Right lobe of liver (tissue), 6 donors: ENCODE measurements around the gene DPYD. TPM values are rescaled to one million over a fixed set of nuclear protein-coding genes. Genes with fewer than 3 reads are reported as not detected.

Source experiments
- ATAC-seq, 4 donors: fragments of 200-7000 bp; cut with Tn5 transposase; one replicate each; pipeline ENCODE4 v1.9.1; 2020; ENCODE audit warnings: mild to moderate bottlenecking in 4 of 4, moderate library complexity in 4 of 4
- DNase-seq, 3 donors: peaks; one replicate each; pipeline ENCODE4 v3.0.0-alpha.2; 2020
- H3K27ac ChIP-seq, 3 donors: fragments of 200-600 bp; one replicate each; pipeline ENCODE4 v1.8.0; 2022
- H3K27me3 ChIP-seq, 2 donors: fragments of 200-600 bp; one replicate each; pipeline ENCODE4 v1.8.0; 2022
- H3K36me3 ChIP-seq, 4 donors: fragments of 200-600 bp; sonication (generic) in 1 of 4; one replicate each; pipeline versions ENCODE4 v1.5.1 to v1.8.0; 2017 to 2022; ENCODE audit warnings: control low read depth in 1 of 4
- H3K4me1 ChIP-seq, 4 donors: fragments of 200-600 bp; sonication (generic) in 1 of 4; one replicate each; pipeline versions ENCODE4 v1.5.1 to v1.8.0; 2017 to 2022; ENCODE audit warnings: control low read depth in 1 of 4
- H3K4me3 ChIP-seq, 3 donors: fragments of 200-600 bp; one replicate each; pipeline ENCODE4 v1.8.0; 2022
- H3K9me3 ChIP-seq, 4 donors: fragments of 200-600 bp; sonication (generic) in 1 of 4; one replicate each; pipeline versions ENCODE4 v1.5.1 to v1.8.0; 2017 to 2022; ENCODE audit warnings: control low read depth in 1 of 4
- CTCF ChIP-seq, 4 donors: fragments of 200-600 bp in 3 of 4; fragments of 450-650 bp in 1 of 4; IDR thresholded peaks; one replicate each; pipeline versions ENCODE4 v1.5.1 to v1.8.0; 2016 to 2022; ENCODE audit warnings: antibody characterized with exemption in 4 of 4, mild to moderate bottlenecking in 2 of 4
- POLR2A ChIP-seq: fragments of 450-650 bp; IDR thresholded peaks from one replicate; pipeline ENCODE4 v1.6.1; 2017; ENCODE audit warnings: antibody characterized with exemption, mild to moderate bottlenecking
- WGBS: methylation state at CpG from one replicate; pipeline ENCODE4 v1.1.6; 2018; ENCODE audit warnings: low coverage, low lambda C conversion rate; ENCODE audit not compliant: insufficient coverage; ENCODE audit errors: missing lambda C conversion rate; 5-methylcytosine and 5-hydroxymethylcytosine counted together
- intact Hi-C, 2 donors: fragments of 100-400 bp; cut with DNase I; formaldehyde crosslinking; loops; one replicate each; pipeline versions ENCODE4 v1.11.2 to v1.14.1; 2022
- total RNA-seq, 6 experiments: library from RNA; depleted of rRNA in 2 of 6; stranded (reverse); fragments of >200 nt in 2 of 6; fragmentation: NEBNext Ultra II Directional in 3 of 6; extraction: Animal tissue kit (Norgen Biotek cat#: 25700) in 3 of 6; gene quantifications; one replicate each; pipeline versions ENCODE4 v1.1.0 to v1.2.4, GENCODE V29; 2016 to 2023
- donor health status: DM: no; HTN: yes; CAD: no.
- donor health status: DM: no; HTN: no; CAD: no.
- donor health status: DM: no; HTN: no; CAD: no.
- donor health status: DM: no; HTN: yes; CAD: no.
- donor health status: DM: no; HTN: yes; CAD: no.

DPYD gene
- total RNA-seq, 6 experiments from 2014 or later, result 25.2 to 74.4 (median 40.0) TPM

GRCh38 chr1:97929874-97930851, 9.3 kb upstream of the DPYD start:
- 22% methylated on average over 5 of the region's 5 CpGs for WGBS
- DNase-seq (no peak), ATAC-seq (peak; percentile 95 to 99 (median 98))
- peaks cover 0 to 21% (median 0%) of the 10 kb centered on the region in 4 donors for H3K4me1 ChIP-seq
- intact Hi-C loops, result no loop called here
- TF ChIP-seq CTCF (IDR thresholded peaks at IDR 0.05) (no peak), POLR2A (no peak)
- H3K27ac ChIP-seq, result peak overlapping the region in 2 of 3 donors; percentile 60 to 66
- no peaks in the 10 kb centered on the region for H3K36me3 ChIP-seq
- no peaks in the 10 kb centered on the region for H3K9me3 ChIP-seq
- no peaks in the 10 kb centered on the region for H3K27me3 ChIP-seq
- H3K4me3 ChIP-seq, result peak overlapping the region; percentile 8 to 42 (median 32)

- Histone ChIP-seq H3K27ac (no peak overlapping the region), H3K9me3 (no peaks in the 10 kb centered on the region), H3K4me1 (peaks cover 0 to 20% (median 0%) of the 10 kb centered on the region in 4 donors), H3K4me3 (no peak overlapping the region), H3K27me3 (no peaks in the 10 kb centered on the region), H3K36me3 (no peaks in the 10 kb centered on the region)
- TF ChIP-seq POLR2A (no peak), CTCF (IDR thresholded peaks at IDR 0.05) (no peak)
- DNase-seq, result no peak
- intact Hi-C loops, result no loop called here
- 38% methylated on average over 3 of the region's 3 CpGs for WGBS
- no peak for ATAC-seq
These were observed 5.3 kb upstream of the DPYD start for GRCh38 chr1:97926017-97926708.

- DNase-seq (no peak), ATAC-seq (no peak)
- Histone ChIP-seq H3K27me3 (no peaks in the 10 kb centered on the region), H3K27ac (no peak overlapping the region), H3K36me3 (no peaks in the 10 kb centered on the region), H3K4me3 (no peak overlapping the region), H3K9me3 (no peaks in the 10 kb centered on the region), H3K4me1 (peaks cover 0 to 15% (median 0%) of the 10 kb centered on the region in 4 donors)
- intact Hi-C loops, result no loop called here
- no peak for TF ChIP-seq CTCF (IDR thresholded peaks at IDR 0.05)
- TF ChIP-seq POLR2A, result no peak
These were observed 4.3 kb upstream of the DPYD start for GRCh38 chr1:97925151-97925550.

- Histone ChIP-seq H3K27me3 (no peaks in the 10 kb centered on the region), H3K36me3 (no peaks in the 10 kb centered on the region), H3K4me1 (peaks cover 0 to 12% (median 2%) of the 10 kb centered on the region in 4 donors), H3K4me3 (no peak overlapping the region), H3K9me3 (no peaks in the 10 kb centered on the region), H3K27ac (no peak overlapping the region)
- intact Hi-C loops, result no loop called here
- no peak for DNase-seq
- ATAC-seq, result no peak
- 86% methylated on average over 2 of the region's 2 CpGs for WGBS
- TF ChIP-seq POLR2A (no peak), CTCF (IDR thresholded peaks at IDR 0.05) (no peak)
These were observed 3.0 kb upstream of the DPYD start for GRCh38 chr1:97923811-97924210.
